Progenitor cell of endocrine pancreas (in vitro differentiated cells): ENCODE data around the gene SP5. TPM values are rescaled to one million over a fixed set of nuclear protein-coding genes. Genes with fewer than 3 reads are reported as not detected.
"Not testable (repeated sequence)": the region's sequence is repeated elsewhere in the genome, so short reads cannot be mapped to it uniquely, and the experiment has no call there.

Source experiments
- DNase-seq: peaks from one replicate; pipeline ENCODE4 v3.0.0; 2021; ENCODE audit warnings: low spot score; ENCODE audit not compliant: unreplicated experiment
- H3K27ac Mint-ChIP-seq: 2 replicates; pipeline ENCODE4 v1.8.0; 2021; ENCODE audit warnings: mild to moderate bottlenecking, moderate library complexity, mixed read lengths
- H3K27me3 Mint-ChIP-seq: 2 replicates; pipeline ENCODE4 v1.8.0; 2021; ENCODE audit warnings: mixed read lengths
- H3K36me3 Mint-ChIP-seq: 2 replicates; pipeline ENCODE4 v1.8.0; 2022; ENCODE audit warnings: mixed read lengths; ENCODE audit not compliant: insufficient read depth
- H3K4me1 Mint-ChIP-seq: 2 replicates; pipeline ENCODE4 v1.8.0; 2021; ENCODE audit warnings: low read depth, mixed read lengths
- H3K4me3 Mint-ChIP-seq: 2 replicates; pipeline ENCODE4 v1.8.0; 2021; ENCODE audit warnings: low read depth, mild to moderate bottlenecking, moderate library complexity, mixed read lengths
- H3K9me3 Mint-ChIP-seq: 2 replicates; pipeline ENCODE4 v1.8.0; 2021; ENCODE audit warnings: low read depth, mixed read lengths
- CTCF ChIP-seq: fragments of 200-600 bp; sonication (generic); IDR thresholded peaks from one replicate; pipeline ENCODE4 v1.5.0; 2021; ENCODE audit warnings: antibody characterized with exemption, mild to moderate bottlenecking; ENCODE audit not compliant: unreplicated experiment
- total RNA-seq: library from RNA; stranded (reverse); gene quantifications from 2 replicates; pipeline ENCODE4 v1.2.1, GENCODE V29; 2021

SP5 gene
- total RNA-seq, 1 donor from 2014 or later = 0.60 TPM

GRCh38 chr2:170745305-170745704 lies 30.2 kb downstream of the SP5 start:
- DNase-seq = no peak
- TF ChIP-seq CTCF = no peak
- Mint-ChIP-seq H3K27ac (no peak overlapping the region), H3K9me3 (no peaks in the 10 kb centered on the region), H3K4me1 (peaks cover 2% of the 10 kb centered on the region), H3K4me3 (no peak overlapping the region), H3K27me3 (peaks cover 3% of the 10 kb centered on the region), H3K36me3 (no peaks in the 10 kb centered on the region)

- no peak for DNase-seq
- H3K36me3 Mint-ChIP-seq = no peaks in the 10 kb centered on the region
- no peak overlapping the region for H3K4me3 Mint-ChIP-seq
- H3K4me1 Mint-ChIP-seq = peaks cover 2% of the 10 kb centered on the region
- no peak for TF ChIP-seq CTCF
- no peak overlapping the region for H3K27ac Mint-ChIP-seq
- H3K9me3 Mint-ChIP-seq = no peaks in the 10 kb centered on the region
- H3K27me3 Mint-ChIP-seq = peaks cover 3% of the 10 kb centered on the region
Observed at GRCh38 chr2:170747921-170748320, 32.8 kb downstream of the SP5 start.

DNA sequence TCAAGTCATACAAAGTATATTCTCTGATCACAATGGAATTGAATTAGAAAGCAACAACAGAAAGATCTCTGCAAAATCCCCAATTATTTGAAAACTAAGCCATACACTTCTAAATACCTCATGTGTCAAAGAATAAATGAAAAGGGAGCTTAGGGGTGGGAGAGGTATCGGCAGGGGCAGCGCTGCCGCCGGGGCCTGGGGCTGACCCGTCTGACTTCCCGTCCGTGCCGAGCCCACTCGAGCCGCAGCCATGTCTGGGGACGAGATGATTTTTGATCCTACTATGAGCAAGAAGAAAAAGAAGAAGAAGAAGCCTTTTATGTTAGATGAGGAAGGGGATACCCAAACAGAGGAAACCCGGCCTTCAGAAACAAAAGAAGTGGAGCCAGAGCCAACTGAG lies 36.4 kb downstream of the SP5 start:
- not testable (repeated sequence) for DNase-seq, H3K9me3 Mint-ChIP-seq, H3K27ac Mint-ChIP-seq, H3K36me3 Mint-ChIP-seq, H3K4me3 Mint-ChIP-seq, H3K27me3 Mint-ChIP-seq, H3K4me1 Mint-ChIP-seq

DNA sequence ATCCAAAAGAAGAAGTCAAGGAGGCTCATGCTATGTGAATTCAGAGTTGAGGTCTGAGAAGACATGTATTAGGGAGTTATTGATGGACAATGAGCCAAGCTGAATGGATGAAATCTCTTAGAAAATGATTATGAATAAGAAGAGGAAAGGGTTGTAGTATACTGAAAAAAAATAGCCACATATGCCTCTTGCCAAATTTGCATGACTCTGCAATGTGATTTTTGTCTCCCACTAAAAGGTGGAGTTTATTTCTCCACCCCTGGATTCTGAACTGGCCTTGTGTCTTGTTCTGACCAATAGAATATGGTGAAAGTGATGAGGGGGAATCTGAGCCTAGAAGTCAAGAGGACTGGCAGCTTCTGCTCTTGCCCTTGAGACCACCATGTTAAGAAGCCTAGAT lies 46.4 kb downstream of the SP5 start:
- Mint-ChIP-seq H3K36me3 (no peaks in the 10 kb centered on the region), H3K9me3 (no peaks in the 10 kb centered on the region), H3K27ac (peak overlapping the region; percentile 56), H3K4me3 (no peak overlapping the region), H3K4me1 (peaks cover 23% of the 10 kb centered on the region), H3K27me3 (no peaks in the 10 kb centered on the region)
- no peak for DNase-seq
- TF ChIP-seq CTCF = no peak

GRCh38 chr2:170762760-170763159 lies 47.6 kb downstream of the SP5 start:
- H3K36me3 Mint-ChIP-seq = no peaks in the 10 kb centered on the region

DNA sequence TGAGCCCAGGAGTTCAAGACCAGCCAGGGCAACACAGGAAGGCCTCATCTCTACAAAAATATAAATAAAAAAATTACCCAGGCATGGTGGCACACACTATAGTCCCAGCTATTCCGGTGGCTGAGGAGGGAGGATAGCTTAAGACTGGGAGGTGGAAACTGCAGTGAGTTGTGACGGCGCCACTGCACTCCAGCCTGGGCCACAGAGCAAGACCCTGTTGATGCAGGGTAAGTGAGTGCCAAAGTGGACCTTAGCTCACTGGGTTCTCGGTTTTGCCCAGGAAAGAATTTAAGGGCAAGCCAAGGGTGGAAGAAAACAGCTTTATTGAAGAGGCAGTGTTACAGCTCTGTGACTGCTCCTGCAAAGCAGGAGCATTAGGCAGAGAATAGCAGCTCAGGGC lies 48.1 kb downstream of the SP5 start:
- TF ChIP-seq CTCF = no peak
- no peaks in the 10 kb centered on the region for H3K27me3 Mint-ChIP-seq
- H3K27ac Mint-ChIP-seq = peak overlapping the region; percentile 15
- H3K9me3 Mint-ChIP-seq = no peaks in the 10 kb centered on the region
- peaks cover 26% of the 10 kb centered on the region for H3K4me1 Mint-ChIP-seq
- DNase-seq = no peak
- no peaks in the 10 kb centered on the region for H3K36me3 Mint-ChIP-seq
- no peak overlapping the region for H3K4me3 Mint-ChIP-seq

More at GRCh38 chr2:170762760-170763159, 47.6 kb downstream of the SP5 start:
- no peak for TF ChIP-seq CTCF
- Mint-ChIP-seq H3K9me3 (no peaks in the 10 kb centered on the region), H3K27ac (peak overlapping the region; percentile 15), H3K4me1 (peaks cover 26% of the 10 kb centered on the region), H3K27me3 (no peaks in the 10 kb centered on the region), H3K4me3 (no peak overlapping the region)
- no peak for DNase-seq
